ENCODE measurements around the gene GRK6.

The GRK6 gene

DNA sequence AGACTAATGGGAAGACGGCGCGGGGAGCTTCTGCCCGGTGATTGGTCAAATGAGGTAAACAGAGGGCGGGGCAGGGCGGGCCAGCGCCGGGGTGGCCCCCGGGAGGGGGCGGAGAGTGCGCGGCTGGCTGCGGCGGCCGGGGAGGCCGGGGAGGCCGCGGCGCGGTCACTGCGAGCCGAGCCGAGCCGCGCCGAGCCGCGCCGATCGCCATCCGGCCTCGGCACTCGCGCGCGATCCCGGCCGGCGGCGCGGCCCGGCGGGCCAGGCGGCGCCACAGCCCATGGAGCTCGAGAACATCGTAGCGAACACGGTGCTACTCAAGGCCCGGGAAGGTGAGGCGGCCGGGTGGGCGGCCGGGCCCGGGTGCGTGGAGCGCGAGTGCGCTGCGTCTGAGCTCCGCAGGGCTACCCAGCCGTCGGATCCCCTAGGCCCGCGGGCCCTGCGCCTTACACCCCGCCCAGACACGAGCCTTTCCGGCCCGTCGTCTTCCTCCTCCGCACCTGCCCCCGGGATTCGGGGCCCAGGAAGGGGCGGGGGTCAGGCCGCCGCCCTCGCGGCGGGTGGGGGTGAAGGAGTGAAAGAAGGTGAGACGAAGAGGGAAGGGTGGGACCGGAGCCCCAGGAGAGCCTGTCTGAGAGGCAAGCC, at the start of gene GRK6:
TSS of gene GRK6 (plus strand) at position 111 of the 645 bp plus-strand sequence. CDS start at position 281, 170 bp downstream.
- peak; percentile 77 for DNase-seq

DNA sequence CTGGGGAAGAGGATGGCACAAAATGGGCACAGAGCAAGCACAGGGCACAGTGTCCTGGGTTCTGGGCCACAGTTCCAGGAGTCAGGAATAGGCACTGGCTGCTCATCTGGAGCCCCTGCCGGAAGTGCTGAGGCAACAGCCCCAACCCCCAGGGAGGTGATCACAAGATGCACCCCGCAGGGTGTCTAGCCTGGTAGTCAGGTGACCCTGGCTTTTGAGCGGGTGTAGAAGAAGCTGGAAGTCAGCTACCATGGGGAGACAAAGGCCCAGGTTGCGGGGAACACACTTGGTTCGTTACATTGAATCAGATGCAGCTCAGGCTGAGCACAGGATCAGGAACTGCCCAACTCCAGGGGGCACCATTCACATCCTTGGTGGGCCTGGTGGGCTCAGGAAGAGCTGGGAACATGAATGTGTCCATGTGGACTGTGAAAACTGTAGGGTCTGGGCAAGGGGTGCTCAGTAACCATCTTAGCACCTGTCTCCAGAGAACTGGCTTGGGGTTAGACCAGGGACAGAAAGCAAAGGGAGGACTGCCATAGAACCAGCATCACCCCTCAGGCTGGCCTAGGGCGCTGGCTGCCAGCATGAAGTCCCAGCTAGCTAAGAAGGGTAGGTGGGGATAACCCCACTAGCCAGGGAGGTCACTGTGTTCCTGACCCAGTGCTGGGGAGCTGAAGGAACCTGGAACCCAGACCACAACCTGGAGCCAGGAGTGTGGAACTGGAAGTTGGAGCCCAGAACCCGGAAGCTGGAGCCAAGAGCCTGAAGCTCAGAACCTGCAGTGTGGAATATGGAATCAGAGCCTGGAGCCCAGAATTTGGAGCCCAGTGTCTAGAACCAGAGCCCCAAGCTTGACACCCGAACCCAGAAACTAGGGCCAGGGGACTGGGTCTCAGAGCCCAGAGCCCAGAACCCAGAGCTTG, 48.4 kb upstream of the GRK6 start:
- DNase-seq, result no peak

DNA sequence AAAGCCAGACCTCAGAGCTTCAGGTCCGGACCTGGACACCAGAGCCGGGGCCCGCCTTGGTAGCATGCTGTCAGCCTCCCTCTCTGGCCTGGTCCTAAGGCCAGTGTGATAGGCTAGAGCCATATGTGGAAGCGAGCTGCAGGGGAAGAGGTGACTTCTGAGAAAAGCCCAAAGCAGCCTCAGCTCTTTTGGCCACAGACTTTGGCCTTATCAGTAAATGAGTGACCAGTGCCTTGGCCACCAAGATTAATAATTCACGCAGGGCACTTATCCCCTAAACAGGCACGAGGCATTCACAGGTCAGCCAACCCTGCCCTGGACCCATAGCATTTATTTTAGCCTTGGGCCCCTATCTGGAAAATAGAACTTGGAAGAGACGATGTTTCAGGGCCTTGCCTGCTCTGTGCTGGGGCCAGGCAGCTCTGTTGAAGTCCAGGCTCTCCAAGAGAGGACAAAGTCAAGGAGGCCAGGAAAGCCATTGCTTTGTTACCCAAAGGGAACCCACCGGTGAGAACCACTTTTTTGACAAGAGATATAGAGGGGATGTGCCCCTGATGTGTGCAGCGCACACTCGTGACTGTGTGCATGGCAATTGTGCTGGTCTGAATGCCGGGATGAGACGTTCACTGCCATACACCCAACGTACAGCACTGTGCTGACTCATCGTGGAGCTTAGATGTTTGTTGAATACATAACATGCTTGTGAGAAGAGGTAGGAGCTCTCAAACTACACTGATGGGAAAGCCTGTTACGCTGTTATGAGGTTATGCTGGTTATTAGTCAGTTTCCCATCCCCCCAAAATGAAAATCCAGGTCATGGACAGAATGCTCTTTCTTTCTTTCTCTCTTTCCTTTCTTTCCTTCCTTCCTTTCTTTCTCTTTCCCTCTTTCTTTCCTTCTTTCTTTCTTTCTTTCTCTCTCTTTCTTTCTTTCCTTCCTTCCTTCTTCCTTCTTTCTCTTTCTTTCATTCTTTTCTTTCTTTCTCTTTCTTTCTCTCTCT, 47.3 kb upstream of the GRK6 start:
- peak; percentile 76 for DNase-seq

DNA sequence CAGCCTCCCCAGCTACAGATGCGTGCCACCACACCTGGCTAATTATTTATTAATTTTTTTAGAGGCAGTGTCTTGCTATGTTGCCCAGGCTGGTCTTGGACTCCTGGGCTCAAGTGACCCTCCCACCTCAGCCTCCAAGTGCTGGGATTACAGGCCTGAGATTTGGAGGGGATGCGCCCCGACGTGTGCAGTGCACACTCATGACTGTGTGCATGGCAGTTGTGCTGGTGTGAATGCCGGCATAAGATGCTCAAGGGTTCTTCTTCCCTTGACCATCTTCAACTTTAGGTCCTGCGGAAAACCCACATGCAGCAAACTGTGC, 45.7 kb upstream of the GRK6 start:
- no peak for DNase-seq

DNA sequence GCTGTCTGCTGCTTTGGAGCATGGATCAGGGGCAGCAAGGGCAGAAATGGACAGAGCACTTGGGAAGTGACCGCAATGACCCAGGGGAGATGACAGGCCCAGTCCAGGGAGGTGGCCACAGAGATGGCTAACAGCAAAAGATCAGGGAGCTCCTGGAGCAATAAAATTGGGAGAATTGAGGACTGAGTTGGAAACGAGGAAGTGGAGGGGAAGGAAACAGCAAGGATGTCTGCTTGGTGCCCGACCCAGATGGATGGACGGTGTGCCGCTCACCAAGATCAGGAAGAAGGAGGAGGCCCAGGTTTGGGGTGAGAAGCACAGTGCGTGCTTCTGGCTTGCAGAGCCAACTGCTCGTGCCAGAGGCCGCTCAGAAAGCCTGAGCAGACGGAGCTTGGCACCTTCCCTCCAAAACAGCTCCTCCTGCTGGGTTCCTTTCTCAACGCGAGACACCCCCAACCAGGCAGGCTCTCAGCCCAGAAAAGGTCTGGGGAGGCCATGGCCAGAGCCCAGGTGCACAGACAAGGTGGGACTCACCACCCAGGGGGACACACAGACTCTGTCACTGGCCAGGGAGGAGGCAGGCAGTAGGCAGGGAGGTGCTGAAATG, 44.0 kb upstream of the GRK6 start:
- no peak for DNase-seq

DNA sequence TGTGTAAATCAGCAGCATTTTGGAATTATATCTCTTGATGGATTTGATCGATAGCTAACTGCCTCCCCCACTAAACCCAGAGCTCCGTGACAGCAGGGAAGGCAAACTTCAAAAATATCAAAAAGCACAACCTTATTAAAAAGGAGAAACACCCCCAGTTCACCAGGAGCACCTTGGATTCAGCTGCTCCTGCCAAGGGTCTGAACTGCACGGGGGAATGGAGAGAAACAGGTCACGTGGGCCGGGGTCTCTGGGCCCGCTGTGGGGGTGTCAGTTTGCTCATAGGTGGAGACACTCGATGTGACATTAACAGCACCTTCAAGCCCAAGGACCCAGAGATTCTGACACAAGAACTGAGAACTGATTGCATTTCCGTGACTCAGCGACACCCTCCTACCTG, 43.3 kb upstream of the GRK6 start:
- no peak for DNase-seq

DNA sequence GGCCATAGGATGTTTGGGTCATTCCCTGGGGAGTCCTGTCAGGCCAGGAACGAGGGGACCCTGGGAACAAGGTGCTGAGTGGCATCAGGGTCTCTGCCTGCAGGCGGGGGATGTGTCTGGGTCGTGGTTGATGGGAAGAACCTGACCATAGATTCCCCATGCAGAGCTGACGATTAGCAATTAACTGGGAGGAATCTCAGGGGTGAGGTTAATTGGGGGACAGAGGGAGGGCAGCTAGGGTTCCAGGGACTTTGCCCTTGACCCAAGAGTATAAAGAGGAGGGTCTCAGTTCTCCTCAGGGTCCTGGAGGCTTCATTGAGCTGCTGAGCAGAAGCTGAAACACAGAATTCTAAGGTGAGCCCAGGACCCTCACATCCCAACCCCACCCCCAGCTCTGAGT, 42.3 kb upstream of the GRK6 start, which contains the start of gene SLC34A1:
TSS of gene SLC34A1 (plus strand) at position 301 of the 400 bp plus-strand sequence. CDS start 1,308 bp downstream, outside the sequence.
- DNase-seq, result no peak

DNA sequence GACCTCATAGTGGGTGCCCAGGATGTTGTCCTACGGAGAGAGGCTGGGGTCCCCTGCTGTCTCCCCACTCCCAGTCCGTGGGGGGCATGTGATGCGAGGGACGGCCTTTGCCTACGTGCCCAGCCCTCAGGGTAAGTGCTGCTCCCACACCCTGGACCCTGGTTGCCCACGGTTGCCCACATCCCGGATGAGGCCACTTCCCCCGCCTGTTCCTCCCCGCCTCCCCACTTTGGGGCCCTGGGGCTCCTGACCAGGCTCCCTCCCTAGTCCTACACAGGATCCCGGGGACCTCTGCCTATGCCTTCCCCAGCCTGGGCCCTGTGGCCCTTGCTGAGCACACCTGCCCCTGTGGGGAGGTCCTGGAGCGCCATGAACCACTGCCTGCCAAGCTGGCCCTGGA, 40.8 kb upstream of the GRK6 start:
- DNase-seq, result no peak

DNA sequence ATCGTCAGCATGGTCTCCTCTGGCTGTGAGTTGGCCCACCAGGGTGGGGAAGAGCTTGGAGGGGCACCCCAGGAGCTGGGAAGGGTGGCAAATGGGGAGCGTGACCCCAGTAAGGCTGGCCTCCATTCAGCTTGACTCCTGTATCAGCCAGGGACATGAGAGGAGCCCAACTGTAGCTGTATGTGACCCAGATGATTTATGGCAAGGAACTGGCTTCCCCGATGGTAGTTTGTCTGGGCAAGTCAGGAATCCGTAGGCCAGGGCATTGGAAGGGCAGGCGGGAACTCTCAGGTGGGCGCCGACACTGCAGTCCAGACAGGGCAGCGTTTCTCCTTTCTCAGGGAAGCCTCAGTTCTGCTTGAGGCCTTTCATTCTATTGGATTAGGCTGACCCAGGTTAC, 39.9 kb upstream of the GRK6 start:
- DNase-seq, result no peak

DNA sequence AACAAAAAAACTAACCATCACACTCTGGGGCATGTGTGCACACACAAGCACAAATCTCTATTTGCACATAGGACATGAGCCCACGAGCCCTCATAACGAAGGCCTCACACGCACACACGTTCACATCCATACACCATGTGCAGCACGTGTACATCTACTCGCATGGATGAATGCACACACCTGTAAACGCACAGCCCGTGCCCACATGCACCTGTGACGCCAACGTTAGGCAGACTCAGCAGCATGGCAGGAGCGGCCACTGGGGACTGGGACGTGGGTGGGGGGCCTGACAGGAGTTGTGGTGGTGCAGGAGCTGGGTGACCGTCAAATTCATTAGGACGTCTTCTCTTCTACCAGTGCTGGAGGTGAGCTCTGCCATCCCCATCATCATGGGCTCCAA, 39.1 kb upstream of the GRK6 start:
- no peak for DNase-seq

DNA sequence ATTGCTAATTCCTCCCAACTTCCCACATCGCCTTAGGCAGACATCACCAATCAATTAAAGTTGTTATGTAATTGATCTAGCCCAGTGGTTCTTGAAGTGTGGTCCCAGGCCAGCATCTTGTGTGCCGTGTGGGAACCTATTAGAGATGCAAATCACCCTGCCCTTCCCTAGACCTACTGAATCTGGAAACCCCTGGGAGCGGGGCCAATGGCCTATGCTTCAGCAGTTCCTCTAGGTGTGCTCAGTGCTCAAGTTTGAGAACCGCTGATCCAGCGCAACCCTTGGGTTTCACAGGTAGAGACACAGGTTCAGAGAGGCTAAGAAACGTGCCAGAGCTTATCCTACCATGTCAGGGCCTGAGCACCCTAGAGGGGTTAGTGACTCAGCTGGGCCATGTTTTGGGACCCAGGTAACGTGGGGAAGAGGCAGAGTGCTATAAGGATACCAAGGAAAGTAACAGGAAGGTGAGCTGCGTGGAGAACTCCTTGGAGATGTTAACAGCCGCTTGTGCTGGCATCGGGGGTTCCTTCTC, 37.9 kb upstream of the GRK6 start:
- DNase-seq, result no peak

DNA sequence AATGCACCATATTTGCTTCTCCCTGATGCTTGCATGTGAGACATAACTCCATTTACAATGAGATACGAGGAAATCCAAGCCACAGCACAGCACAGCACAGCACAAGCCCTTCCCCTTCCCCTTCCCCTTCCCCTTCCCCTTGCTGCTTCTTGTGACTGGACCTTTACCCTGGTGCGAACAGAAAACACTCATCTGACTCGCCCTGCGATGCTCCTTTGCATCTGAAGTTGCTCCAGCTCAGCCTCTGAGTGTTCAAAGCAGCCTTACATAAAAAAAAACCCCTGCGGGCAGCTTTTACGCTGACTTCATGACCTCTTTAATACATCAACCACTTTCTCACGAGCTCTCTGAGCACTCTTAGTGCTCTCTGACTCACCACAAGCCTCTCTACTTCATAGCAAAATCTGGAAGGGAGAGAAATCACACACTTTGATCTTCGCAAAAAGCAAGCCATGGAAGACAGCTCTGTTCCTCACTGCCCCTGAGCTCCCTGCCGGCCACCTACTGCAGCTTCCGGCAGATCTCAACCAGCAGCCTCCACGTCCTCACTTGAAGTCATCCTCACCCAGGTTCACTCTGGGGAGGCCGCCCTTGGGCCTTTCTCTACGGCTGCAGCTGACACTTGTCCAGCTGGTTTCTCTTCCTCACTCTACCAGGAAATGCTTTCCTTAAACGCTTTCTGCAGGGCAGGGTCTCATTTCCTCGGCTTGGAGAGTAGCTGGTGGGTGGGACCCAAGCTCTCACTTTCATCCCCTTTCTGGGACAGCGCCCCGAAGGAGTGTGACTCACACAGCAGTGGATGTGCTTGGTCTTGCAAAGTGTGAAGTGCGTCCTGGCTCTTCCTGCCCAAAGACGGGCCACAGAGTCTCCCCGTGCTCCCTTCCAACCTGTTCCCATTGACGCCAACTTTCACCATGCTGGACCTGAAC, 37.0 kb upstream of the GRK6 start:
- peak; percentile 82 for DNase-seq

DNA sequence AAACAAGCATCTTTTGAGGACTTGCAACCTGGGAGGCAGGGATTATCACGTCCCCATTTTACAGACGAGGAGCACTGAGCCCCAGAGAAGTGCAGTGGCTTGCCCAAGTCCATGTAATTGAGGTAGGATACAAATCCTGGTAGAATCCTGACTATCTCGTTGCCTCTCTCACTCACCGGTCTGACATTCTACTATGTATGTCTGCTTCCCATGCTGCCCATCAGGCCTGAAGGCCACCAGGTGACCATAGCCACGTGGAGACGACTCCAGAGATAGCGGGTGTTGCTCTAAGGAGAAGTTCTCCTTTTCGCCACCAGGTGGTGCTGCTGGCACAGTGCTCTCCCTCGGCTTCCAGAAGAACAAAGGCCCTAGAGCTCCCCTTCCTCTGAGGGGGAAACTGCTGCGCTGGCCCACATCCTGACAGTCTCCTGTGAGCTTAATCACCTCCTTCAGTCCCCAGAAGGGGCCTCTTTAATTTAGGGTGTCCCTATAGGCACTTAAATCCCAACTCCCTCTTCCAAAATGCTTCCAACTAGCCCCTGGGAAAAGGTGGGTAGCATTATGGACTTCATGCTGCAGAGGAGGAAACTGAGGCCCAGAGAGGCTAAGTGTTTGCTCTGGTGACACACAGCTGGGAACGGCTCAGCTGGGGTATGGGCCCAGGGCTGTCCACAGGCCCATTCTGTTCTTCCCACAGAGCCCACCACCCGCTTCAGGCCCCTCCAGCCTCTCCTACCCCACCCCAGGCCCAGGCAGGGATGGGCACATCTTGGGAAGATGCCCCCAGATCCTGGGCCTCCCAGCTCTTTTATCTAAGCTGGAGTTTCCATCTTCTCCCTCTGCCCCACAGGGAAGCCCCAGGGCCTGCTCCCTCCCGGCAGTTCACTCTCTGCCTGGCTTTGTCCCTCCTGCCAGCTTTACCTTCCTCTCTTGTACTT, 35.8 kb upstream of the GRK6 start:
- peak; percentile 93 for DNase-seq

DNA sequence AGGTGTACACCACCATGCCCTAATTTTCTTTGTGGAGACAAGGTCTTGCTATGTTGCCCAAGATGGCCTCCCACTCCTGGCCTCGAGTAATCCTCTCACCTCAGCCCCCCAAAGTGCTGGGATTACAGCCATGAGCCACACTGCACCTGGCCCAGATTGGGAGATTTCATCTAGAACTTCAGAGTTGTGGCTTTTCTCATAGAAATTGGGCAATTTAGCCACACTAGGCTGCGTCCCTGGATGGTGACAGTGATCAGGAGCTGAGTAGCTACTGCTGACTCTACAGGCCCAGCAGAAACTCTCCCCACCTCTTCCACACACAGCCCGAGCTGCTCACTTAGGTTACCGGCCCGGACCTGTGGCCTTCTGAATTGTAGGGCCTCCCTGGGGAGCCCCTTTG, 33.7 kb upstream of the GRK6 start:
- no peak for DNase-seq

DNA sequence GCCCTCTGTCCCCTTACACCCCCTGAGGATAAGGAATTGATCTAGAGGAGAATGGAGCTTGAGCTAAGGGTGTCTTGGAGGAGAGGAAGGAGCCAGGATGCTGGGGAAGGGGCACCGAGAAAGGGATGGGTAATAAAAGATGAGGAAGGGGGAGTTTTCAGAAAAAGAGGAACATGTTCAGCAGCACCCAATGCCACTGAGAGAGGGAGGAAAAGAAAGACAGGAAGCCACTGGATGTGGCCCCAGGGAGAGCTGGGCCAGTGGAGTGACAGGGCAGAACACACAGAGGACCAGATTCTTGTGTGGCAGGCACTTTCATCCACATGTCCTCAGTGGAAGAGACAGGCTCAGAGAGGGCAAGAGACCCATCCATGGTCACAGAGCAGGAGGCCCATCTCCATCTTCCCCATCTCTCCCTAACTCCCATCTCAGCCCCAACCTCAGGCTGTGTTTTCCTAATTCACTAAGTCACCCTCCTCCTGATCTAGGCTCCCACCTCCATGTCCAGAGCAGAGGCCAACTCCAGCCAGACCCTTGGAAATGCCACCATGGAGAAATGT, 33.2 kb upstream of the GRK6 start:
- DNase-seq, result no peak

DNA sequence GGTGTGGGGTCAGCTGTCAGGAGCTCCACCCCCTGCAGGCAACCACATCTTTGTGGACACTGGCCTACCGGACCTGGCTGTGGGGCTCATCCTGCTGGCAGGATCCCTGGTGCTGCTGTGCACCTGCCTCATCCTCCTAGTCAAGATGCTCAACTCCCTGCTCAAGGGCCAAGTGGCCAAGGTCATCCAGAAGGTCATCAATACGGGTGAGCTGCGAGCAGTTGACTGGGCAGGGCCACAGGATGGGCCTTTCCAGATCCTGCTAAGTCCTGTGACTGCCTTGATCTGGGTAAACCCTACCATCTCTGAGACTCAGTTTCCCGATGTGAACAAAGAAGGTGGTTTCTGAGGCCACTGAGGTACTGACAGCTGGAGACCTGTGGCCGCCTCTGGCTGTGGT, 32.5 kb upstream of the GRK6 start:
- no peak for DNase-seq

DNA sequence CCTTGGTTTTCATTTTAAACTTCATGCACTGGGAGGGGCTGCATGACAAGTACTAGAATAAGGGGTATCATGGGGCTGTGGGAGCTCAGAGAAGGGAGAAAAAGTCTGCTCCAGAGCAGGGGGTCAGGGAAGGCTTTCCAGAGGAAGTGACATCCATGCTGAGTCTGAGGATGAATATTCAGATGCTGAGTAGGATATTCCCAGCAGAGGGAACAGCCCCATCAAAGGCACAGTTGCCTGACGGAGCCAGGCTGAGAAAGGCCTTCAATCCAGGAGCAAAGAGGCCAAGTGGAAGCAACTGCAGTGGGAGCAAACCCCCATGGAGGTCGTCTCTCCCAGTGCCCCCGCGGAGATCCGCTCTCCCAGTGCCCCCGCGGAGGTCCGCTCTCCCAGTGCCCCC, 30.4 kb upstream of the GRK6 start:
- DNase-seq, result no peak

DNA sequence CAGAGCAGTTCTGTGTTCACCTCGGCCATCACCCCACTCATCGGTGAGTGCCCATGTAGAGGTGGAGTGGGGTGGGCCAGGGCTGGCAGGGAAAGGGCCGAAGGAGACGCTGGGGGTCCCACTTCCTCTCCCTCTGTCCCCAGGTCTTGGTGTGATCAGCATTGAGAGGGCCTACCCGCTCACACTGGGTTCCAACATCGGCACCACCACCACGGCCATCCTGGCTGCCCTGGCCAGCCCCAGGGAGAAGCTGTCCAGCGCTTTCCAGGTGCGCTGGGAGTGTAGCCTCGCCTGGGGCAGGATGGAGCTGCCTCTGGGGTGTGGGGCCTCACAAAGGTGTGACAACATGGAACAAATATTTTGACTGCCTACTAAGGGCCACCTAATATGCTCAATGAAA, 29.7 kb upstream of the GRK6 start:
- DNase-seq, result no peak

DNA sequence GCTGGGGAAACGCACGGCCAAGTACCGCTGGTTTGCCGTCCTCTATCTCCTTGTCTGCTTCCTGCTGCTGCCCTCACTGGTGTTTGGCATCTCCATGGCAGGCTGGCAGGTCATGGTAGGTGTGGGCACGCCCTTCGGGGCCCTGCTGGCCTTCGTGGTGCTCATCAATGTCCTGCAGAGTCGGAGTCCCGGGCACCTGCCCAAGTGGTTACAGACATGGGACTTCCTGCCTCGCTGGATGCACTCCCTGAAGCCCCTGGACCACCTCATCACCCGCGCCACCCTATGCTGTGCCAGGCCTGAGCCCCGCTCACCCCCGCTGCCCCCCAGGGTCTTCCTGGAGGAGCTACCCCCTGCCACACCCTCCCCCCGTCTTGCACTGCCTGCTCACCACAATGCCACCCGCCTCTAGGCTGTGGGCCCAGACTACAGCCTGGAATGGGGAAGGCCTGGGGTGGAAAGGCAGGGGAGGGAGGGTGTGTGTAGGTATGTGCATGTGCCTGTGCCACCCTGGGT, 28.5 kb upstream of the GRK6 start:
- DNase-seq, result no peak
